NB4 (cell line): ENCODE measurements around the gene SFI1.

Experiments used
- POLR2A ChIP-seq: IDR thresholded peaks from 2 replicates; pipeline ENCODE4 v1.6.1; 2011; ENCODE audit warnings: mild to moderate bottlenecking; ENCODE audit not compliant: insufficient read length; ENCODE audit errors: extremely low read depth
- TF ChIP-seq, protein P1 (sequence below): IDR thresholded peaks from one replicate; pipeline ENCODE4 v1.5.1; 2012; ENCODE audit warnings: low read depth, low read length

- TF ChIP-seq, protein P1, sequence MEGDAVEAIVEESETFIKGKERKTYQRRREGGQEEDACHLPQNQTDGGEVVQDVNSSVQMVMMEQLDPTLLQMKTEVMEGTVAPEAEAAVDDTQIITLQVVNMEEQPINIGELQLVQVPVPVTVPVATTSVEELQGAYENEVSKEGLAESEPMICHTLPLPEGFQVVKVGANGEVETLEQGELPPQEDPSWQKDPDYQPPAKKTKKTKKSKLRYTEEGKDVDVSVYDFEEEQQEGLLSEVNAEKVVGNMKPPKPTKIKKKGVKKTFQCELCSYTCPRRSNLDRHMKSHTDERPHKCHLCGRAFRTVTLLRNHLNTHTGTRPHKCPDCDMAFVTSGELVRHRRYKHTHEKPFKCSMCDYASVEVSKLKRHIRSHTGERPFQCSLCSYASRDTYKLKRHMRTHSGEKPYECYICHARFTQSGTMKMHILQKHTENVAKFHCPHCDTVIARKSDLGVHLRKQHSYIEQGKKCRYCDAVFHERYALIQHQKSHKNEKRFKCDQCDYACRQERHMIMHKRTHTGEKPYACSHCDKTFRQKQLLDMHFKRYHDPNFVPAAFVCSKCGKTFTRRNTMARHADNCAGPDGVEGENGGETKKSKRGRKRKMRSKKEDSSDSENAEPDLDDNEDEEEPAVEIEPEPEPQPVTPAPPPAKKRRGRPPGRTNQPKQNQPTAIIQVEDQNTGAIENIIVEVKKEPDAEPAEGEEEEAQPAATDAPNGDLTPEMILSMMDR: no peak
- no peak for TF ChIP-seq POLR2A
Measured at GRCh38 chr22:31622980-31623379, 126.6 kb downstream of the SFI1 start.
